ENCODE results near the gene GJE1.

- TF ChIP-seq REST (IDR thresholded peaks at IDR 0.05; ENCODE audit: insufficient read depth in 1 of 2, low read depth in 2 of 2, low read length in 1 of 2) (no peak), CTCF (IDR thresholded peaks at IDR 0.05) (no peak), POLR2AphosphoS5 (IDR thresholded peaks at IDR 0.05; ENCODE audit: low read depth, low read length) (no peak), SIN3A (IDR thresholded peaks at IDR 0.05; ENCODE audit: borderline replicate concordance, insufficient read depth, low read depth, low read length) (no peak), TCF7L2 (IDR thresholded peaks at IDR 0.05; ENCODE audit: low read depth, low read length) (no peak)
These were observed 42.0 kb downstream of the GJE1 start for GRCh38 chr6:142174703-142175102.

Data from Panc1 (cell line).